Brain microvascular endothelial cell (primary cell): ENCODE measurements around the gene SCAPER.
"Not testable (repeated sequence)": the region's sequence is repeated elsewhere in the genome, so short reads cannot be mapped to it uniquely, and the experiment has no call there.

Experiments
- DNase-seq: peaks from one replicate; pipeline ENCODE4 v3.0.0-alpha.2; 2020
- H3K27ac ChIP-seq: fragments of 250-450 bp; sonication (Bioruptor Pico); 2 replicates; pipeline ENCODE4 v1.5.1; 2020; ENCODE audit warnings: mild to moderate bottlenecking, moderate library complexity
- H3K27me3 ChIP-seq: fragments of 250-450 bp; sonication (Bioruptor Pico); replicated peaks from 2 replicates; pipeline ENCODE4 v1.5.1; 2020; ENCODE audit warnings: mild to moderate bottlenecking
- H3K36me3 ChIP-seq: fragments of 250-450 bp; sonication (Bioruptor Pico); replicated peaks from 2 replicates; pipeline ENCODE4 v1.5.1; 2020; ENCODE audit warnings: mild to moderate bottlenecking
- H3K4me3 ChIP-seq: 2 replicates; pipeline ENCODE4 v1.5.1; 2011; ENCODE audit warnings: low read depth, mild to moderate bottlenecking, control low read depth, low read length, moderate library complexity
- CTCF ChIP-seq: IDR thresholded peaks from 2 replicates; pipeline ENCODE4 v1.5.1; 2011; ENCODE audit warnings: low read depth, mild to moderate bottlenecking, moderate library complexity, low read length, control low read depth, inconsistent platforms; ENCODE audit errors: missing control alignments
- in situ Hi-C: cut with HindIII; loops from 2 replicates; pipeline ENCODE4 v1.10.0; 2017; ENCODE audit warnings: low sequenced_read_pairs, low pct_ligation_motif_present

The SCAPER gene

GRCh38 chr15:76503804-76504203 is 401.3 kb downstream of the SCAPER start:
- no peaks in the 10 kb centered on the region for H3K27me3 ChIP-seq
- TF ChIP-seq CTCF = no peak
- H3K4me3 ChIP-seq = no peak overlapping the region
- no peaks in the 10 kb centered on the region for H3K36me3 ChIP-seq
- H3K27ac ChIP-seq = no peak overlapping the region
- no peak for DNase-seq
- in situ Hi-C loops = no loop called here

GRCh38 chr15:76503121-76503520 is 402.0 kb downstream of the SCAPER start:
- Histone ChIP-seq H3K36me3 (no peaks in the 10 kb centered on the region), H3K4me3 (no peak overlapping the region), H3K27ac (no peak overlapping the region), H3K27me3 (no peaks in the 10 kb centered on the region)
- in situ Hi-C loops = no loop called here
- DNase-seq = no peak
- TF ChIP-seq CTCF = no peak

- in situ Hi-C loops = no loop called here
- Histone ChIP-seq H3K27ac (no peak overlapping the region), H3K36me3 (no peaks in the 10 kb centered on the region), H3K4me3 (no peak overlapping the region), H3K27me3 (no peaks in the 10 kb centered on the region)
- no peak for TF ChIP-seq CTCF
- no peak for DNase-seq
Observed at GRCh38 chr15:76502678-76503077, 402.5 kb downstream of the SCAPER start.

DNA sequence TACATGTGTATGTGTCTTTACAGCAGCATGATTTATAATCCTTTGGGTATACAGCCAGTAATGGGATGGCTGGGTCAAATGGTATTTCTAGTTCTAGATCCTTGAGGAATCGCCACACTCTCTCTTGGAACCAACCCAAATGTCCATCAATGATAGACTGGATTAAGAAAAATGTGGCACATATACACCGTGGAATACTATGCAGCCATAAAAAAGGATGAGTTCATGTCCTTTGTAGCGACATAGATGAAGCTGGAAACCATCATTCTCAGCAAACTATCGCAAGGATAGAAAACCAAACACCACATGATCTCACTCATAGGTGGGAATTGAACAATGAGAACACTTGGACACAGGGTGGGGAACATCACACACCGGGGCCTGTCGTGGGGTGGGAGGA is 403.0 kb downstream of the SCAPER start:
- DNase-seq, H3K27ac ChIP-seq, H3K36me3 ChIP-seq, H3K27me3 ChIP-seq, in situ Hi-C loops, H3K4me3 ChIP-seq: not testable (repeated sequence)

- Histone ChIP-seq H3K27ac (no peak overlapping the region), H3K36me3 (no peaks in the 10 kb centered on the region), H3K4me3 (no peak overlapping the region), H3K27me3 (no peaks in the 10 kb centered on the region)
- DNase-seq = no peak
- TF ChIP-seq CTCF = no peak
- in situ Hi-C loops = no loop called here
Observed at GRCh38 chr15:76501726-76502125, 403.4 kb downstream of the SCAPER start.

GRCh38 chr15:76501011-76501410 is 404.1 kb downstream of the SCAPER start:
- no peaks in the 10 kb centered on the region for H3K36me3 ChIP-seq
- no peaks in the 10 kb centered on the region for H3K27me3 ChIP-seq
- H3K27ac ChIP-seq = no peak overlapping the region
- no peak overlapping the region for H3K4me3 ChIP-seq
- TF ChIP-seq CTCF = no peak
- in situ Hi-C loops = no loop called here
- no peak for DNase-seq
